C4-2B (cell line): ENCODE measurements around the gene AFF3.

Experiments used
- H3K27ac ChIP-seq: fragments of 450-650 bp; 2 replicates; pipeline ENCODE4 v1.5.1; 2017
- CTCF ChIP-seq: fragments of 450-650 bp; conservative IDR thresholded peaks from 2 replicates; pipeline ENCODE4 v1.5.1; 2017; ENCODE audit warnings: mild to moderate bottlenecking
- ZFX ChIP-seq: fragments of 450-650 bp; IDR thresholded peaks from 2 replicates; pipeline ENCODE4 v1.6.1; 2017

Gene AFF3

GRCh38 chr2:99607861-99608491, 534.4 kb downstream of the AFF3 start:
- H3K27ac ChIP-seq, result no peak overlapping the region
- TF ChIP-seq ZFX (no peak), CTCF (no peak)

- TF ChIP-seq ZFX (no peak), CTCF (no peak)
- no peak overlapping the region for H3K27ac ChIP-seq
Measured at GRCh38 chr2:99607454-99607853, 534.9 kb downstream of the AFF3 start.

GRCh38 chr2:99605036-99605435, 537.4 kb downstream of the AFF3 start:
- TF ChIP-seq ZFX, result no peak
- TF ChIP-seq CTCF, result no peak
- H3K27ac ChIP-seq, result no peak overlapping the region

- no peak overlapping the region for H3K27ac ChIP-seq
- TF ChIP-seq CTCF, result no peak
- no peak for TF ChIP-seq ZFX
Measured at GRCh38 chr2:99602476-99602875, 539.9 kb downstream of the AFF3 start.

GRCh38 chr2:99600981-99601651, 541.3 kb downstream of the AFF3 start:
- TF ChIP-seq CTCF, result no peak
- no peak for TF ChIP-seq ZFX
- no peak overlapping the region for H3K27ac ChIP-seq

- H3K27ac ChIP-seq, result no peak overlapping the region
- TF ChIP-seq ZFX, result no peak
- no peak for TF ChIP-seq CTCF
Measured at GRCh38 chr2:99598441-99598840, 543.9 kb downstream of the AFF3 start.

GRCh38 chr2:99597616-99598015, 544.8 kb downstream of the AFF3 start:
- TF ChIP-seq ZFX, result no peak
- TF ChIP-seq CTCF, result no peak
- H3K27ac ChIP-seq, result no peak overlapping the region
